ENCODE data around the gene C1QTNF7.
A peak's percentile ranks its signal among the peaks of the same experiment; 100 is the strongest.

C1QTNF7 gene

DNA sequence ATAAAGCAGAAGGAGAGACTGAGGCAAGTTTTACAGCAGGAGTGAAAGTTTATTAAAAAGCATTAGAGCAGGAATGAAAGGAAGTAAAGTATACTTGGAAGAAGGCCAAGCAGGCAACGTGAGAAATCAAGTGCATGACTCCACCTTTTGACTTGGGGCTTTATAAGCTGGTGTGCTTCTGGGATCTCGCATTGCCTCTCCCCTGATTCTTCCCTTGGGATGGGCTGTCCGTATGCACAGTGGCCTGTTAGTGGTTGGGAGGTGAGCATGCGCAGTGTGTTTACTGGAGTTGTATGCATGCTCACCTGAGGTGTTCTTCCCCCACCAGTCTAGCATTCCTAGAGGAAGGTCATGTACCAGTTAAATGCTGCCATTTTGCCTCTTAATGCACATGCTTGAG lies 29.1 kb upstream of the C1QTNF7 start:
- Histone ChIP-seq H3K9me2 (replicated peaks; ENCODE audit: low read depth, low read length) (no peaks in the 10 kb centered on the region), H3K4me3 (ENCODE audit: low read length, poor library complexity, severe bottlenecking) (no peak overlapping the region), H3K4me2 (ENCODE audit: low read depth, low read length, poor library complexity, severe bottlenecking) (no peak overlapping the region), H3K4me1 (ENCODE audit: insufficient read depth, low read length, poor library complexity, severe bottlenecking) (peaks cover 52% of the 10 kb centered on the region), H3K27me3 (ENCODE audit: insufficient read depth, low read length, poor library complexity, severe bottlenecking) (no peaks in the 10 kb centered on the region), H3K9me3 (ENCODE audit: insufficient read depth, low read depth, low read length) (no peaks in the 10 kb centered on the region), H2AFZ (ENCODE audit: low read length) (no peak overlapping the region; the same call in 1 of the 2 replicates), H4K20me1 (ENCODE audit: insufficient read depth, low read length, poor library complexity, severe bottlenecking) (no peaks in the 10 kb centered on the region), H3K9ac (ENCODE audit: low read depth, low read length, poor library complexity, severe bottlenecking) (no peak overlapping the region), H3F3A (ENCODE audit: low read depth) (peaks cover 16% of the 10 kb centered on the region; the same call in 1 of the 2 replicates), H3K36me3 (ENCODE audit: insufficient read depth, low read length) (no peaks in the 10 kb centered on the region), H3K79me2 (ENCODE audit: insufficient read depth, low read length) (no peaks in the 10 kb centered on the region)
- TF ChIP-seq, protein P1, sequence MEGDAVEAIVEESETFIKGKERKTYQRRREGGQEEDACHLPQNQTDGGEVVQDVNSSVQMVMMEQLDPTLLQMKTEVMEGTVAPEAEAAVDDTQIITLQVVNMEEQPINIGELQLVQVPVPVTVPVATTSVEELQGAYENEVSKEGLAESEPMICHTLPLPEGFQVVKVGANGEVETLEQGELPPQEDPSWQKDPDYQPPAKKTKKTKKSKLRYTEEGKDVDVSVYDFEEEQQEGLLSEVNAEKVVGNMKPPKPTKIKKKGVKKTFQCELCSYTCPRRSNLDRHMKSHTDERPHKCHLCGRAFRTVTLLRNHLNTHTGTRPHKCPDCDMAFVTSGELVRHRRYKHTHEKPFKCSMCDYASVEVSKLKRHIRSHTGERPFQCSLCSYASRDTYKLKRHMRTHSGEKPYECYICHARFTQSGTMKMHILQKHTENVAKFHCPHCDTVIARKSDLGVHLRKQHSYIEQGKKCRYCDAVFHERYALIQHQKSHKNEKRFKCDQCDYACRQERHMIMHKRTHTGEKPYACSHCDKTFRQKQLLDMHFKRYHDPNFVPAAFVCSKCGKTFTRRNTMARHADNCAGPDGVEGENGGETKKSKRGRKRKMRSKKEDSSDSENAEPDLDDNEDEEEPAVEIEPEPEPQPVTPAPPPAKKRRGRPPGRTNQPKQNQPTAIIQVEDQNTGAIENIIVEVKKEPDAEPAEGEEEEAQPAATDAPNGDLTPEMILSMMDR (conservative IDR thresholded peaks at IDR 0.05; ENCODE audit: low read length): no peak
- TF ChIP-seq EZH2phosphoT487 (IDR thresholded peaks at IDR 0.05; ENCODE audit: borderline replicate concordance): no peak

DNA sequence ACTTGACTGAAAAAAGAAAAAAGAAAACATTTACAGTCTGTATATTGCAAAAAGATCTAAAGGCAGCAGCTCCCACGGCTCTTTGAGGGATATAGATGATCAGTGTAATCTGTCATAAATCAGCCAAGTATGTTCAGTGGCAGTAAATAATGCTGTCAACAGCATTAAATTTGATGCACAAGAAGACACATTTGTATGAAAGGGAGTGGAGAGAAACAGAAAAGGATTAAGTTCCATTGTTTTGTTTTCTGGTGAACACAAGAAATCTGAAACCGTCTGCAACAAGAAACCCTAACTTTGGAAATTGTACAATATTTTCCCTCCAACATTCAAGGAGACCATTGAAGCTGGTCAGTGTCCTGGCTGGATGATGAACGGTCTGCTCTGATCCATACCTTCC lies 27.6 kb upstream of the C1QTNF7 start:
- peaks cover 16% of the 10 kb centered on the region; the same call in 1 of the 2 replicates for H3F3A ChIP-seq (ENCODE audit: low read depth)
- H3K4me3 ChIP-seq (ENCODE audit: low read length, poor library complexity, severe bottlenecking): peak overlapping the region; percentile 69
- H4K20me1 ChIP-seq (ENCODE audit: insufficient read depth, low read length, poor library complexity, severe bottlenecking): no peaks in the 10 kb centered on the region
- H3K9me2 ChIP-seq (replicated peaks; ENCODE audit: low read depth, low read length): no peaks in the 10 kb centered on the region
- H2AFZ ChIP-seq (ENCODE audit: low read length): no peak overlapping the region
- no peaks in the 10 kb centered on the region for H3K36me3 ChIP-seq (ENCODE audit: insufficient read depth, low read length)
- peak overlapping the region; percentile 77 for H3K9ac ChIP-seq (ENCODE audit: low read depth, low read length, poor library complexity, severe bottlenecking)
- peaks cover 62% of the 10 kb centered on the region for H3K4me1 ChIP-seq (ENCODE audit: insufficient read depth, low read length, poor library complexity, severe bottlenecking)
- no peaks in the 10 kb centered on the region for H3K27me3 ChIP-seq (ENCODE audit: insufficient read depth, low read length, poor library complexity, severe bottlenecking)
- TF ChIP-seq, protein P1 (conservative IDR thresholded peaks at IDR 0.05; ENCODE audit: low read length): no peak
- TF ChIP-seq EZH2phosphoT487 (IDR thresholded peaks at IDR 0.05; ENCODE audit: borderline replicate concordance): no peak
- no peaks in the 10 kb centered on the region for H3K9me3 ChIP-seq (ENCODE audit: insufficient read depth, low read depth, low read length)
- no peaks in the 10 kb centered on the region for H3K79me2 ChIP-seq (ENCODE audit: insufficient read depth, low read length)
- H3K4me2 ChIP-seq (ENCODE audit: low read depth, low read length, poor library complexity, severe bottlenecking): peak overlapping the region; percentile 83

DNA sequence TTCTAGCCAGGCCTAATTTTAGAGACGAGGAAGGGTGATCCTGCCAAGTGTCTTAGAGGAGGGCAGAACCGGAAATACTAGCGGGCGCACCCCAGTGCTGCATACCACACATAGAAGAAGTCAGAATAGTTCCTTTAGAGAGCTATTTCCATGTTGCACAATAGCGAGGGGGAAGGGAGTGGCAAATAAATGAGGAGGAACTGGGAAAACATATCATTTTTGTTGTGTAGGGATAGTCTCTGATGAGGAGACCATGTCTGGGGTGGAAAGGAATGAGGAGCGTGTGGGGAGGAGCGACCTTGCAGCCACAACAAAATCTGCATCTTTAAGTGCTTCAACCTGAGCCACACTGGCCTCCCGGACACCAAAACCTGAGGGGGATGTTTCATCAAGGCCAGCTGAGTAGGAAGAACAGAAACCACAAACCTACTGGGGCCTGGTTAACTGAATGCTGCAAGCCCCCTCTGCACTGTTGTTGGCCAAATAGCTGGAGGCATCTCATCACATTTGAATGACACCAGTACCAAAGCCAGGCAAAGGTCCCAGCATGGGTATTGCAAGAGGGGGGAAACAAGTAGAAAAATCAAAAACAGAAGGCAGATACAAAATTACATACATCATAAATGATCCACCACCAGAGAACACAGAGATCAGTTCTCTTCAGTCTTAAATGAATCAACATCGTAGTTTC lies 26.7 kb upstream of the C1QTNF7 start:
- Histone ChIP-seq H3K9me3 (ENCODE audit: insufficient read depth, low read depth, low read length) (no peaks in the 10 kb centered on the region), H3K27me3 (ENCODE audit: insufficient read depth, low read length, poor library complexity, severe bottlenecking) (no peaks in the 10 kb centered on the region), H3K9me2 (replicated peaks; ENCODE audit: low read depth, low read length) (no peaks in the 10 kb centered on the region), H3F3A (ENCODE audit: low read depth) (peaks cover 16% of the 10 kb centered on the region; the same call in 1 of the 2 replicates), H3K4me2 (ENCODE audit: low read depth, low read length, poor library complexity, severe bottlenecking) (peak overlapping the region; percentile 83), H2AFZ (ENCODE audit: low read length) (peak overlapping the region; percentile 54), H3K4me3 (ENCODE audit: low read length, poor library complexity, severe bottlenecking) (peak overlapping the region; percentile 69), H4K20me1 (ENCODE audit: insufficient read depth, low read length, poor library complexity, severe bottlenecking) (no peaks in the 10 kb centered on the region), H3K79me2 (ENCODE audit: insufficient read depth, low read length) (no peaks in the 10 kb centered on the region), H3K36me3 (ENCODE audit: insufficient read depth, low read length) (no peaks in the 10 kb centered on the region), H3K9ac (ENCODE audit: low read depth, low read length, poor library complexity, severe bottlenecking) (peak overlapping the region; percentile 77), H3K4me1 (ENCODE audit: insufficient read depth, low read length, poor library complexity, severe bottlenecking) (peaks cover 71% of the 10 kb centered on the region)
- TF ChIP-seq EZH2phosphoT487 (IDR thresholded peaks at IDR 0.05; ENCODE audit: borderline replicate concordance): no peak
- TF ChIP-seq, protein P1 (conservative IDR thresholded peaks at IDR 0.05; ENCODE audit: low read length): peak; percentile 31; the same call in 1 of the 2 replicates

Measured in Loucy (cell line).